Esophagus squamous epithelium (tissue), 5 donors: ENCODE data around the gene EQTN. TPM values are rescaled to one million over a fixed set of nuclear protein-coding genes. Genes with fewer than 3 reads are reported as not detected.

Source experiments
- DNase-seq: peaks from one replicate; lab custom pipeline; 2025; lab: John Stamatoyannopoulos, UW
- H3K27ac ChIP-seq, 4 donors: fragments of 200-600 bp; sonication (generic); one replicate each; pipeline ENCODE4 v1.5.1; 2016 to 2019; ENCODE audit warnings: mild to moderate bottlenecking in 1 of 4
- H3K27me3 ChIP-seq, 4 donors: fragments of 200-600 bp; sonication (generic); 1 replicate in 3 of 4; 2 replicates in 1 of 4; pipeline versions ENCODE4 v1.5.1 to v1.6.0; 2017 to 2021; ENCODE audit warnings: antibody characterized with exemption in 1 of 4
- H3K36me3 ChIP-seq, 3 donors: fragments of 200-600 bp; sonication (generic); one replicate each; pipeline ENCODE4 v1.5.1; 2016 to 2019
- H3K4me1 ChIP-seq, 3 donors: fragments of 200-600 bp; sonication (generic); one replicate each; pipeline ENCODE4 v1.5.1; 2017 to 2019
- H3K4me3 ChIP-seq, 4 donors: fragments of 200-600 bp; sonication (generic); 1 replicate in 3 of 4; 2 replicates in 1 of 4; pipeline ENCODE4 v1.5.1; 2016 to 2019; ENCODE audit warnings: mild to moderate bottlenecking in 2 of 4, moderate library complexity in 1 of 4
- H3K9me3 ChIP-seq, 3 donors: fragments of 200-600 bp; sonication (generic); one replicate each; pipeline ENCODE4 v1.5.1; 2016 to 2019
- CTCF ChIP-seq, 6 experiments: fragments of 450-650 bp in 4 of 6; fragments of 200-600 bp in 2 of 6; sonication (generic) in 2 of 6; IDR thresholded peaks; one replicate each; pipeline ENCODE4 v1.5.1; 2016 to 2019; ENCODE audit warnings: antibody characterized with exemption in 6 of 6, mild to moderate bottlenecking in 4 of 6, moderate library complexity in 4 of 6
- POLR2A ChIP-seq, 4 donors: fragments of 450-650 bp; IDR thresholded peaks; one replicate each; pipeline ENCODE4 v1.6.1; 2017; ENCODE audit warnings: antibody characterized with exemption in 4 of 4, mild to moderate bottlenecking in 4 of 4, moderate library complexity in 3 of 4
- WGBS, 2 donors: methylation state at CpG; one replicate each; pipeline ENCODE4 v1.1.5; 2018; 5-methylcytosine and 5-hydroxymethylcytosine counted together
- intact Hi-C: fragments of 100-400 bp; cut with DNase I; formaldehyde crosslinking; loops from one replicate; pipeline ENCODE4 v1.15.0; 2022
- total RNA-seq, 4 donors: library from RNA; depleted of rRNA; stranded (reverse); fragments of >200 nt; gene quantifications; one replicate each; pipeline ENCODE4 v1.1.0, GENCODE V29; 2016
- donor health status: DM: yes; HTN: yes; CAD: no.

Gene EQTN
- total RNA-seq, 4 donors from 2014 or later = not detected

GRCh38 chr9:27339661-27340284 lies 42.8 kb upstream of the EQTN start:
- Histone ChIP-seq H3K36me3 (no peaks in the 10 kb centered on the region), H3K4me3 (no peak overlapping the region), H3K4me1 (peaks cover 0 to 61% (median 45%) of the 10 kb centered on the region in 3 donors), H3K27me3 (no peaks in the 10 kb centered on the region), H3K27ac (peak overlapping the region; percentile 22 to 76 (median 46)), H3K9me3 (no peaks in the 10 kb centered on the region)
- intact Hi-C loops = no loop called here
- TF ChIP-seq CTCF (IDR thresholded peaks at IDR 0.05) = no peak
- no peak for TF ChIP-seq POLR2A (IDR thresholded peaks at IDR 0.05)
- no peak for DNase-seq
- 51 to 68% methylated on average over 11 of the region's 11 CpGs for WGBS, 2 donors

GRCh38 chr9:27338527-27338903 lies 41.6 kb upstream of the EQTN start:
- peak overlapping the region; percentile 5 to 76 (median 46) for H3K27ac ChIP-seq
- 45 to 62% methylated on average over 7 of the region's 9 CpGs for WGBS, 2 donors
- no peak for DNase-seq
- no peak for TF ChIP-seq POLR2A (IDR thresholded peaks at IDR 0.05)
- no peak for TF ChIP-seq CTCF (IDR thresholded peaks at IDR 0.05)
- H3K4me3 ChIP-seq = no peak overlapping the region
- H3K36me3 ChIP-seq = no peaks in the 10 kb centered on the region
- no peaks in the 10 kb centered on the region for H3K27me3 ChIP-seq
- H3K9me3 ChIP-seq = no peaks in the 10 kb centered on the region
- peaks cover 0 to 65% (median 48%) of the 10 kb centered on the region in 3 donors for H3K4me1 ChIP-seq
- intact Hi-C loops = no loop called here

GRCh38 chr9:27337833-27338526 lies 41.0 kb upstream of the EQTN start:
- no peak for DNase-seq
- H3K4me1 ChIP-seq = peaks cover 0 to 69% (median 51%) of the 10 kb centered on the region in 3 donors
- TF ChIP-seq POLR2A (IDR thresholded peaks at IDR 0.05) = no peak
- TF ChIP-seq CTCF (IDR thresholded peaks at IDR 0.05) = no peak
- no peak overlapping the region for H3K4me3 ChIP-seq
- peak overlapping the region; percentile 5 to 76 (median 46) for H3K27ac ChIP-seq
- intact Hi-C loops = no loop called here
- no peaks in the 10 kb centered on the region for H3K9me3 ChIP-seq
- 51 to 60% methylated on average over 4 to 5 of the region's 5 CpGs for WGBS, 2 donors
- no peaks in the 10 kb centered on the region for H3K36me3 ChIP-seq
- H3K27me3 ChIP-seq = no peaks in the 10 kb centered on the region

GRCh38 chr9:27337236-27337635 lies 40.3 kb upstream of the EQTN start:
- H3K9me3 ChIP-seq = no peaks in the 10 kb centered on the region
- no peak for DNase-seq
- H3K4me1 ChIP-seq = peaks cover 0 to 66% (median 51%) of the 10 kb centered on the region in 3 donors
- TF ChIP-seq CTCF (IDR thresholded peaks at IDR 0.05) (no peak), POLR2A (IDR thresholded peaks at IDR 0.05) (no peak)
- H3K36me3 ChIP-seq = no peaks in the 10 kb centered on the region
- H3K4me3 ChIP-seq = no peak overlapping the region
- peak overlapping the region in 2 of 4 donors; percentile 55 to 76 for H3K27ac ChIP-seq
- H3K27me3 ChIP-seq = no peaks in the 10 kb centered on the region
- intact Hi-C loops = no loop called here
- 77 to 78% methylated on average over 3 of the region's 3 CpGs for WGBS, 2 donors

GRCh38 chr9:27336829-27337228 lies 39.9 kb upstream of the EQTN start:
- Histone ChIP-seq H3K27ac (no peak overlapping the region), H3K4me3 (no peak overlapping the region), H3K36me3 (no peaks in the 10 kb centered on the region), H3K27me3 (no peaks in the 10 kb centered on the region), H3K4me1 (peaks cover 0 to 62% (median 47%) of the 10 kb centered on the region in 3 donors), H3K9me3 (no peaks in the 10 kb centered on the region)
- intact Hi-C loops = no loop called here
- DNase-seq = no peak
- 91 to 94% methylated on average over 7 to 10 of the region's 10 CpGs for WGBS, 2 donors
- TF ChIP-seq CTCF (IDR thresholded peaks at IDR 0.05) = no peak
- no peak for TF ChIP-seq POLR2A (IDR thresholded peaks at IDR 0.05)
